HG03159 (cell line): Measurements from ENCODE around the gene TENT5C.

Source experiments
- ATAC-seq: cut with Tn5 transposase; IDR thresholded peaks from one replicate; pipeline ENCODE4 v1.9.1; 2021; ENCODE audit warnings: mild to moderate bottlenecking, moderate library complexity; ENCODE audit not compliant: unreplicated experiment

The TENT5C gene

DNA sequence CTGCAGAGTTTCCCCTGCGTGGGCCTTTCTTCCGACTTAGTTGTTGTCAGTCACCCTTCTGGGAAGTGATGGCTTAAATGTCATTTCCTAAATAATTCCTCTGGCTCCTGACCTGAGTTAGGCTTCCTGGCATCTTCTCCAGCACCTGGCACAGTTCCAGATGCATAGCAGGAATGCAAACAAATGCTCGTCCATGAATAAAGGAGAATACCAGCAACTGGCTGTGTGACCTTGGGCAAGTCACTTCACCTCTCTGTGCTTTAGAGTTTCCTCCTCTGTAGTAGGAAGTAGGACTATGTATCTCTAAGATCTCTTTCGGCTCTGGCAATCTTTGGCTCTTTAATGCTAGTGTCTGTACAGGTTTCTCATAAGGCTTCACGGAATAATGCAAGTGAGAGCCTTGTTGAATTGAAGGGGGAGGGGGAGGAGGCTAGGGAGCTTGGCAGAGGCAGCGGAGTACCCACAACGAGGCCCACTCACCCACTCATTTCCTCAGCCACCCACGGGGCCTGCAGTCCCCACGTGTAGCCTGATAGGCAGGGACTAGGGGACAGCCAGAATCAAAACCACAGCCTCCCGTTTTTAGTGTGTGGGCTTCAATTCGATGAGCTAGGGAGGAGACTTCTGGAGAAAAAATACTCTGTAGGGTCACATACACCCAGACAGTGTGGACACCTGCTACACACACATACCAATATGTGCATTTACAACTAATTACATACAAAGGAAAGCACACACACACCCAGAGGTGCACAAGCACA is 48.1 kb downstream of the TENT5C start:
- ATAC-seq: no peak

DNA sequence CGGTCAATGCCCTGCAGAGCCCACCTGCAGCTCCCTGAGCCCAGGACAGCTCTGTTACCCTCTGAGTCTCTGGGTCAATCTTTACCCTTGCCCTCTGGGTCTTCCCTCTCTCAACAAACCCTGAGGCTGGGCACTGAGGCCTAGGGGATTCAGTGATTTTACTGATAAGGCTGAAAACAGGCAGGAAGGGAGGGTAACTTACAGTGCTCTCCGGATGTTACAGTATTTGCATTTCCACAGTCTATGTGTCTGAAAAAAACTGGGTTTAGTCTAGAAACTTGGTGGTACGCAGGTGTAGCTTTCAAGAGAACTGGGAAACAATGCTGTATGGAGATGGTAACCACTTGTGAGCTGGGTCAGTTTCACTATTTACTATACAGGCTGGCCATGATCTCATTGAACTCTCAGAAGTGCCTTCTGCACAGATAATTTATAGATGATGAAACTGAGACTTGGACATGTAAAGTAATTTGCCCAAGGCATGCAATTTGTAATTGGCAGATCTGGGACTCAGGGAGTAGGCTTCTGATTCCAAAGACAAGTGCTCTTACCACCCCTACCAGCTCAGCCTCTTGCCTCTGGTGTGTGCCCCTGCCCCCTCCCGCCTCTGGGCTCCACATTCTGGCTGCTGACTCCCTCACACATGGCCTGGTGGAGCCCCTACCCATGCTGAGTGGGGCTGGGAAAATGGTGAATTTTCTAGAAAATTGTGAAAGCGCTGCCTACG is 48.8 kb downstream of the TENT5C start:
- ATAC-seq: peak; percentile 85

DNA sequence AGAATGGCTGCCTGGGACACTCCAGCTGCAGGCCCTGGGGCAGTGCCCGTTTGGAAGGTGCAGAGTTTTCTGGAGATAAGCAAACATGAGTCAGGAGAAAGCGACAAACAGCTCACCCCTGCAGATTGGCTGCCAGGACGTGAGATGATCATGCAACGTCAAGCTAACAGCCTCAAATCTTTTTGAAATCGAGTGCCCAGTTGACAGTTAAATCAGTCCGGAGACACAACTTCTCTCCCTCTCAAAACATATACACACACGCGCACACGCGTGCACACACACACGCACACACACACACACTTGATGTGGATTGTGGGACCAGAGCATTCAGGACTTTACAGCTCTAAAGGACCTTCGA is 49.4 kb downstream of the TENT5C start:
- ATAC-seq: no peak

DNA sequence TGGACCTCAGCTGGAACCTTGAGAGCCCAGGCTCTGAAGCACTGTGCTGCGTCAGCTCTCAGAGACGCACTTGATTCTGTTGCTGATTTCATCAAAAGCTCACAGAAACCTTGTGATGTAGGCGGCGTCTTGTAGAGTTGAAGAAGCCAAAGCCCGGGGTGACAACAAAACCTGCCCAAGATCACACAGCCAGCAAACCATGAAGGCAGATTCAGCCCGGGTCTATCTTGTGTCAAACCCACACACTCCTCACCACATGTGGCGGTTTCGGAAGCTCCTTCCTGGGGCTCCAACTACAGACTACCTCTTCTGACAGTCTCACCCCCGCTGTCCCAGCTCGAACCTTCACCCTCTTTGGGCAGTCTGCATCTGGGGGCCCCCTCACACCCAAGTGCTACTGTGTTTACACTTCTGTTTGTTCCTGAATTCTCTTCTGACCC is 50.4 kb downstream of the TENT5C start:
- peak; percentile 36 for ATAC-seq

DNA sequence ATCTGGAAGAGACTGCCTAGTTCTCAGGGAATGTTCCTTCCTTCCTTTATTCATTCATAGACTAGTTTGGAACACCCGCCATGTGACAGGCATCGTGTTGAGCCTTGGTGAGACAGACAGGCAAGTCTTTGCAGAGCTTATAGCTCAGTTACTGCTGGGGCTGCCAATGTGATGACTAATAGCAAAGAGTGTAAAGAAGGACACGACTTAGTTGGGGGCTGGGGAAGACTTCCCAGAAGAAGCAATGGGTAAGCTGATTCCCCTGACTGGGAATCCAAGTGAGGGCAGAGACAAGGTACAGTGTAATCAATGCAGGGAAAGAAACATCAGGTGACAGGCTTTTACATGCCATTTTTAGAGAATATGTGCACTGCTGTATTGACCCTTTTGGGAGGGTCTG is 51.2 kb downstream of the TENT5C start:
- ATAC-seq: no peak

DNA sequence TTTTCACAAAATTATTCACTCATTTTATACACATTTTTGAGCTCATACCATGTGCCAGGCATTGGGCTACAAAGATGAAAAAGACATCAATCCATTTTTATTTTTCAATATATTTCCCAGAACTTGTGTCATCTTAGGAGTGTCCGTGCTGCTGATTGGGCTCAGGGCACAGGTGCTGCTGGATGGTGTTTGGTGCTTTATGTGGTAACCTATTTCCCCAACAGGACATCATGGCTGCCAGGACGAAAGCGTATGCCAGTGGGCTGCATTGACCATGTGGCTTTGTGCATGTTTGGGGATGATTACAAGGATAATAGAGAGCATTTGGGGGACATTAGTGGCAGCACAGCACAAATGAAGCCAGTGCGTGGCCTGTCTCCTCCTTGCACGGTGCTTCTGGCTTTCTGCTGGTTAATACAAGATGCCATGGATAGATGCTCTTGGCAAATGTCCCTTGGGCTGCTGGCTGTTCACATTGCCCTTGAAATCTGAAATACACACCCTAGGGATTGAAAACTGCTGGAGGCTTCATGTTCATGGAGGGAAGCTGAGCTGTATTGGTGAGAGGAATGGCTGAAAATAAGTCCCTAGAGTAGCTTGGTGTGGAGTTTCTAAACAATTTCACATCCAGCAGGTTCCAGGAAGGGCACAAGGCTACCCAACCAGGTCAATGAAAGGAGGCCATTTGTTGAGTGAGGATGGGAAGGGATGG is 52.3 kb downstream of the TENT5C start:
- ATAC-seq: no peak

DNA sequence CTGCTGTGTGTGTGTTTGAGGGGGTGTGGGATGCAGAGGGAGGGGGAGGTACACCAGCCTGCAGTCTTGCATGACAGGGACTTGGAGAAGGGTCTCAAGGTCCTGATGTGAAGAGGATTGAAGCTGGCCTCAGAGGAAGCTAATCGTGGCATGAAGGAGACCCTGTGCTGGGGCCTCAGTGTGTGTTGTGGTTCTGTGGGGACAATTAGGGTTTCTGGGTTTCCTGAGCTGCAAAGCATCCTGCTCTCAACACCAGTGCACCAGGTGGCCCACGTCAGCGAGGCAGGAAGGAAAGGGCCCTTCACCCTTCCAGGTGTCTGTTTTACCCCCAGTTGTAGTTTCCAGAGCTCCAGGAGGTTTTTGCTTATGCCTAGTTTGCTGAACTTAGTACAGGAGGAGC is 52.8 kb downstream of the TENT5C start:
- no peak for ATAC-seq

DNA sequence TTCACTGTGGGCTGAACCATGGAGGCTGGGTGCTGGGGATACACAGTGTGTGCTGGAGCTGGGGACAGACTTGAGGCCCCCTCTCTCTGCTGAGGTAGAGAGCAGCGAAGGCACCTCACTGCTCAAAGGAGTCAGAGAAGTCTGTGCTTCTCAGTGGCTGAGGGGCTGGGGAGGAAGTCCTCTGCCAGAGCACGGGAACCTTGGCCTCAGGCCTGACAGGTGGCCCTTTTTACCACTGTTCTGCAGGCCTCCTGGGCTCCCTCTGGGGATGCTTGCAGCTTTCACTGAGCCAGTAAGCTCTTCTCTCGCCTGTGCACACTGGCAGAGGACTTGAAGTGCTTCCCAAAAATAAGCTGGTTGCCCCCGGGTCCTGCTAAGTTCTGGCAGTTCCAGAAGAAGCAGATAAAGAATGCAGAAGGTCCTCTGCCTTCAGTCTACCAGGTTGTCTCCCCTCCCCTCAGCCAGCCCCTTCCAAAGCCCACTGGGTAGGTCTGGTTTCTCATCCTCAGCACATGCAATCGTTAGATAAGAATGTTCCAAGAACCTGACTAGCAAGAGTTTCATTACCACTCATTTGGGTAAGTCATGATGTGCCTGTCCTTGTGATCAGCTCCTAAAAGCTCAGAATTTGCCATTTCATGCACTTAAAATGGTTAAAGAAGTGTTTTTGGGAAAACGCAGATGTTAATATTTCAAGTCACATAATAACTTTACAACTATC is 53.9 kb downstream of the TENT5C start:
- ATAC-seq: no peak

DNA sequence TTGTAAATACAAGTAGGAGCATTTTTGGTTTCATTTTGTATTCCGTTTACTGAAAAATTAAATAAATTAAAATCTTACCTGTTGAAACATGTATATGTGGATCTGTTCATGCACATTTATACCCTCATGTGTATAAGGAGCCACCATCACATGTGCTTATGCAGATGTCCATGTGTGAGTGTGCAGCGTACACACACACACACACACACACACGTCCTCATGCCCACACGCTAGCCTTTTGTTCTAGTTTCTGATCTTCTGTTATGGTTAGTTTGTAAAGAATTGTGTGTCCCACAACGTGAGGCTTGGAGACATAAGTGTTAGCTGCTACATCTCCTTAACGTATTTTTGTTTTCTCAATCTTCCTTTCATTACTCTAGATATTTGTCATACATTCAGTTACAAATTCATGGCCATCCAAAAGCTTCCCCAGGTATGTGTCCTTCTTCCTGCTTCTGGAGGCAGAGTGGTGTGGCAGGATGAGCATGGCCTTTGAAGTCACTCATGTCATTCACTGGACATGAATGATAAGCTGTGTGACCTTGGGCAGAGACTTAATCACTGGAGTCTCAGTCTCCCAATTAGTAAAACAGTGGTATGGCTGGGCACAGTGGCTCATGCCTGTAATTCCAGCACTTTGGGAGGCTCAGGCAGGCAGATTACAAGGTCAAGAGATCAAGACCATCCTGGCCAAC is 54.6 kb downstream of the TENT5C start:
- ATAC-seq: no peak

DNA sequence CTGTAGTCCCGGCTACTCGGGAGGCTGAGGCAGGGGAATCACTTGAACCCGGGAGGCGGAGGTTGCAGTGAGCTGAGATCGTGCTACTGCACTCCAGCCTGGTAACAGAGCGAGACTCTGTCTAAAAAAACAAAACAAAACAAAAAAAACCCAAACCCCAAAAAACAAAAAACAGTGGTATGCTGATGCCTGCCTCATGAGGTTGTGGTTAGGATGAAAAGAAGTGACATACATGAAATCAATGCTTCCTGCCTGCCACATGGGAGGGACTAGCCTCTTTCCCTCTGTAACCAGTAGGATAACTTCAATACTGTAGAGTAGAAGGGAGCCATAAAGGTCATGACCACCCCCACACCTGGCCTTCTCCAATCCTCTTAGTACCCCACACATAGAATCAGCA is 55.2 kb downstream of the TENT5C start:
- no peak for ATAC-seq

DNA sequence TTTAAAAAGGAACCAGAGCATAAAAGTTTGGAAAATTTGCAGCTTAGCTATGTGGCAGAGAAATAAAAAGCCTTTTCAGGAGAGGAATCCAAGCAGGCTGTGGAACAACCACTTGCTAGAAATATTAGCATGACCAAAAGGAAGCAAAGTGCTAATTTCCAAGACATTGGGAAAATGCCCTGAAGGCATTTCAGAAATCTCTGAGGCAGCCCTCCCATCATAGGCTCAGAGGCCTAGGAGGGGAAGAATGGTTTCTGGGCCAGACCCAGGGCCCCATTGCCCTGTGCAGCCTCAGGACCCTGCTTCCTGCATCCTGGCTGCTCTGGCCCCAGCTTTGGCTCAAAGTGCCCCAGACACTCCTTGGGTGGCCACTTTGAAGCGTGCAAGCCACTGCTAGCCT is 56.8 kb downstream of the TENT5C start:
- ATAC-seq: no peak

DNA sequence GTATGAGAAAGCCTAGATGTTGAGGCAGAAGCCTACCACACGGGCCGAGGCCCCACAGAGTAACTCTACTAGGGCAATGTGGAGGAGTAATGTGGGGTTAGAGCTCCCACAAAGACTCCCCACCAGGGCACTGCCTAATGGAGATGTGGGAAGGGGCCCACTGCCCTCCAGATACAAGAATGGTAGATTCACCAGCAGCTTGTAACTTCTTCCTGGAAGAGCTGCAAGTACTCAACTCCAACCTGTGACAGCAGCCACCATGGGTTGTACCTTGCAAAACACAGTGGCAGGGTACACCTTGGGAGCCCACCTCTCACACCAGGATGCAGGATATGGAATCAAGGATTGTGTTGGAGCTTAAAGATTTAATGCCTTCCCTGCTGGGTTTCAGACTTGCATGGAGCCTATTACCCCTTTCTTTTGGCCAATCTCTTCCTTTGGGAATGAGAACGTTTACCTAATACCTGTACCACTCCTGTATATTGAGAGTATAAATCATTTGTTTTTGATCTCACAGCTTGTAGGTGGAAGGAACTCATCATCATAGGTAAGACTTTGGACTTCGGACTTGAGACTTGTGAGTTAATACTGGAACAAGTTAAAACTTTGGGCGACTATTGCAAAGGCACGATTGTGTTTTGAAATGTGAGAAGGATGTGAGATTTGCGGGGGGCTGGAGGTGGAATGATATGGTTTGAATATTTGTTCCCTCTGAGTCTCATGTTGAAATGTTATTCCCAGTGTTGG is 57.5 kb downstream of the TENT5C start:
- no peak for ATAC-seq

DNA sequence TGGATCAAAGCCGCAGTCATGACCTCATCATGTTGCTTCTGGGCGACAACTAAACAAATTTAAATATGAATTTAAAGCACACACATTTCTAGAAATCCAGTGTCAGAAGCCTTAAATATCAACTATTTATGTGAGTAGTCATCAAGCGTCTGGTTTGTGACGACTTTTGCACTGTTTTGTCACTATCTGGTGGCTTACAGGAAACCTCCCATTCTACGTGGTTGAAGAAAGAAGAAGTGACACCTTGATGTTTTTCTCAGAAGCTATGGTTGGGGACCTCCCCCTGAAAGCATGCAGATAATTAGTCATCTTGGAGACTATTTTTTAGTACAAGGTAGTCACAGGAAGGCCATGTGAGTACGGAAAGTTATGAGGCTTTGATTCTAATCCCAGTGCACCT is 58.5 kb downstream of the TENT5C start:
- ATAC-seq: peak; percentile 96

DNA sequence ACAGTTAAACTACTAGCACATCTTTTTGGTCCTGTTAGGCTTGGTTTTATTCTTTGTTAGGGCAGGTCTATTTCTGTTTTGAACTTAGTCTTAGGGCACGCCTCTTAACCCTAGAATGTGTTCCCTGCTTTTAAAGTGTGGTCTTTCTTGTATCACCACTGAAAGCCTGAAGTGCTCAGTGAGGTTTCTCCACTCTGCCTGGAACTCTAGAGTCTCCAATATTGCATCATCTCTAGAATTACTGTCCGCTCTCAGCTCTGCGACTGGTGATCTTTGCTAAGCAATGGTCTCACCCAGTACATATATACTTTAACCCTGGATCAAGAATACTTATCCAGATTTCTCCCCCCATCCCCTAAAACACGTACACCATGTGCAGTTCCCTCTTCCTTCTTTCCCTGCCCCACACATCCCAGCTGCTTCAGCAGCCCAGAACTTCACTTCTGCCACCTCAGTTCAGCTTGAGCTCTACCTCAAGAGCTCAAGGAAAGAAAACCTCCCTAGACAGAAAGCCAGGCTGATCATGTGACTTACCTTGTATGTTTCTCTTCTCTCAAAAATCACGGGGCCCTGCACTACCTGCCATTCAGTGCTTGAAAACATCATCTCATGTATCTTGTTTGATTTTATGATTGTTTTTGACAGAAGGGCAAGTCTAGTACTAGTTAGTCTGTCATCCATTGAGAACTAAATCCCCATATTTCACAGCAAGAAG is 59.9 kb downstream of the TENT5C start:
- no peak for ATAC-seq

DNA sequence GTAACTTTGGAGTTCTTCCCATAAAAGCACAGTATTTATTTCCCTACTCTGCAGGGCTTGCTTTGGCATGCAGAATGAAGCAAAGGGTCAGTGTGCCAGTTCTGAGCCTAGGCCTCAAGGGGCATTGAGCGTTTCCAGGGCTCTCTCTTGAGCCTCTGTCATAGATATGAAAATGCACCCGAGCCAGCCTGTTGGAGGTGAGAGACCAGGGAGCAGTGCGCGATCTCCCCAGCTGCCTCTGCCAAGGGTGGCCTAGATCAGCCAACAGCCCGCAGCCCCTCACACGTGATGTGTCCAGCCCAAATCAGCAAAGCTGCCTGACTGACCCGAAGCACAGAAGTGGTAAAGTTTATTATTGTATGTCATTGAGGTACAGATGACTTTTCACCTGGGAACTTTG is 63.7 kb downstream of the TENT5C start:
- ATAC-seq: no peak

DNA sequence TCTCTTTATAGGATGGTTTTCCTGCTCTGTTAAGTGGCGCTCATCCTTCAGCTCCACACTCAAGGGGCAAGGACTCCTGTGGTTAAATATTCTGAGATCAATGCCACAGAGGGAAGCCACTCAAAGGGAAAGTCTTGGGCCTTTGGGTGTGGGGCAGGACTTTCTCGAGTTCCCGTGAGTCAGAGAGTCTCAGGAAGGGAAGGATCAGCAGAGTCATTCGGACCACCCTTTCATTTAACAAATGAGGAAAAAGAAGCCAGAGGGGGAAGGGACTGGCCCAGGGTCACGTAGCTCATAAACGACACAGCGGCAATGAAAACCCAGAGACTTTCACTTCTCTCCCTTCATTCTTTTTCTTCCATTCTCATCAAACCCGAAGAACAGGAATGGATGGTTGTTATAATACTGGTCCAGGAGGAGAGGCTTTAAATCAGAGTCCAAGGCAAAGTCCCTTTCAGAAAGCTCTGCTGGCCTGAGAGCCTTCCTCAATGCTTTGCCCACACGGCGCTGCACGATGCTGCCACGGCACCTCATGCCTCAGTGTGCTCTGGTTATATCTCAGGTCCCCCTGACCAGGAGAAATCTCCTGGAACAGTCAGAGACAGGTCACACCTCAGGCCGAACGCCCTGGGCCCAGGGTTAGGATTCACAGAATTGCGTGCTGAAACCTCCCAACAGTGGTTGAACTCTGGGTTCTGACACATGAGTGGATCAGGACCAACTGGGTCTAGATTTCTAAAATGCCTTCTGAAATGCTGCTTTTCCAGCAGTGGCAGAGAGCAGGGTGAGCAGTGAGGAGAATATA is 65.3 kb downstream of the TENT5C start:
- no peak for ATAC-seq

DNA sequence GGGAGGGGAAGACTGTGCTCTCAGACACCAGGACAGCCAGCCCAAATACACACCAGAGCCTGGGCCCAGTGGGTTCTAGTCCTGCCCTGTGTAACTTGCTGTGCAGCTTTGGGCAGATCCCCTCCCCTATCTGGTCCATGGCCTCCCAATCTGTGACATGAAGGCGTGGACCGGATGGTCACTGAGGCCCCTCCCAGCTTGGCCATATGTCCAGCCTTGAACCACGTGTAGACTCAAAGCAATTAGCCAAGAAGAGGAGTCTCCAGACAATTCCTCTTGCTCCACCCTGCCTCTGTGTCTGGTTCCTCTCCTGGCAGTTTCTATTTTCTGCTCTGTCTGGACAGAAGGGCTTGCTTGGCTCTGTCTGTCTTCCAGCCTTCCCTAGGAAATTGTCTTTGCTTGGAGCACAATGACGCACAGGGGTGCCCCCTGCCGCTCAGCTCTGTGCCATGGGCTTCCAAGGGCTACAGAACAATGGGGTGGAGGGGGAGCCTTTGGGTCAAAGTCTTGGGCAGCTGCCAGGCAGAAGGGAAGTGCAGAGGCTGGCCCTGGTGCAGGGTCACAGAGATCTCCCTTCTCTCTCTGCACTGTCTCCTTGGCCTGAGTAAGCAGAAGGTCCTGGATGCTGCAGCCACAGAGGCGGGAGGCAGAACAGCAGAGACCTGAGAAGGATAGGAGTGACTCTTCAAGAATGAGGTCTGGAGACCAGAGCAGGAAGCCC is 66.1 kb downstream of the TENT5C start:
- no peak for ATAC-seq

DNA sequence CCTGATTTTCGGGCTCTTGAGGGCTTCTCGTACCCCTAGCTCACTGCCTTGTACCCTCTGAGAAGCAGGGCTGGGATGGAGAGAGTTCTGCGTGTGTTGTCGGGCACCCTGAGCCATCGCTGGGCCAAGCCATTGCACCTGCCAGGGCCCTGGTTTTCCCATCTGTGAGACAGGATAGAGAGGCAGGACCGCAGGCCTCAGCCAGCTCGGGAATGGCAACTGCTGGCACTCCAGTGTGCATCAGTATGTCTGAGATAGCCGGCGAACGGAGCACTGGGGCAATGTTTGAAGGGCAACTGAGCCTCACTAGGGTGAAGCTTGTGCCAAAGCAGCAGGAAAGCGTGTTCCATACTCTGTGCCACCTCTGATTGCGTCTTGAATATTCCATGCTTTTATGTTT is 66.9 kb downstream of the TENT5C start:
- no peak for ATAC-seq
